NB4 (cell line): ENCODE measurements around the gene ARHGAP4.

Source experiments
- DNase-seq: peaks from one replicate; pipeline ENCODE4 v3.0.0; 2010; ENCODE audit warnings: low read depth
- H3K4me3 ChIP-seq: one replicate; pipeline ENCODE4 v1.5.1; 2011; ENCODE audit warnings: mild to moderate bottlenecking, low read depth, low read length, moderate library complexity
- MYC ChIP-seq: IDR thresholded peaks from 2 replicates; pipeline ENCODE4 v1.6.1; 2011; ENCODE audit warnings: low read depth, low read length
- POLR2A ChIP-seq: IDR thresholded peaks from 2 replicates; pipeline ENCODE4 v1.6.1; 2011; ENCODE audit warnings: mild to moderate bottlenecking; ENCODE audit not compliant: insufficient read length; ENCODE audit errors: extremely low read depth
- TF ChIP-seq, protein P1 (sequence below): IDR thresholded peaks from 2 replicates; pipeline ENCODE4 v1.6.1; 2011; ENCODE audit warnings: low read depth, low read length
- TF ChIP-seq, protein P2 (sequence below): IDR thresholded peaks from one replicate; pipeline ENCODE4 v1.5.1; 2012; ENCODE audit warnings: low read depth, low read length

The ARHGAP4 gene

DNA sequence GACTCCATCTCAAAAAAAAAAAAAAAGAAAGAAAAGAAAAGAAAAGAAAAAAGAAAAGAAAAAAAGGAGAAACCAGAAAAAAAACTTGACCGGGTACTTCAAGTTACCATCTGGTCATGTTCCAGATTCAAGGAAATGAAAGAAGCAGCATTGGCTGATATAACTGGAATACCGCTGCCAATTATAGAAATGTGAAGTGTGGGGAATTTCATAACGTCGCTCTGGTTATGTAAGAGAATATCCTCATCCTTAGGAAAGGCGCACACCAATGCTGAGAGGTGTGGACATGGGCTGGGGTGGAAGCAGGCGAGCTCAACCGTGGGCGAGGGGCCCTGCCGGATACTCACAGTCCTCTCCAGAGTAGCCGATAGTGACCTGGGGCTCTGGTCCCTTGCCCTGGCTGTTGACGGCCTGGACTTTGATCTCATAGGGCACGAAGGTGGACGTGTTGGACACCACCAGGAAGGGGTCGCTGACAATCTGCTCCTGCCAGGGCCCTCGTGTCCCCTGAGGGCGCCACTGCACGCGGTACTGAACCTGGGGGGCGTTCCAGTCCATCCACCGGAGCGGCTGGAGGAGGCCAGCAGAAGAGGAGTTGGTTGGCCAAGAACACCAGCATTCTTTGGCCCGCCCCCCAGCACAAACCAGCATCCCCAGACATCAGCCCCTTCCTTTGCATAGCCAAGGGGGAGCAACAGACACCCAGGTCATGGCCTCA is 59.6 kb downstream of the ARHGAP4 start:
- no peak overlapping the region for H3K4me3 ChIP-seq
- no peak for TF ChIP-seq POLR2A
- no peak for TF ChIP-seq MYC
- TF ChIP-seq, protein P1, sequence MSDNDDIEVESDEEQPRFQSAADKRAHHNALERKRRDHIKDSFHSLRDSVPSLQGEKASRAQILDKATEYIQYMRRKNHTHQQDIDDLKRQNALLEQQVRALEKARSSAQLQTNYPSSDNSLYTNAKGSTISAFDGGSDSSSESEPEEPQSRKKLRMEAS, result no peak
- TF ChIP-seq, protein P2, sequence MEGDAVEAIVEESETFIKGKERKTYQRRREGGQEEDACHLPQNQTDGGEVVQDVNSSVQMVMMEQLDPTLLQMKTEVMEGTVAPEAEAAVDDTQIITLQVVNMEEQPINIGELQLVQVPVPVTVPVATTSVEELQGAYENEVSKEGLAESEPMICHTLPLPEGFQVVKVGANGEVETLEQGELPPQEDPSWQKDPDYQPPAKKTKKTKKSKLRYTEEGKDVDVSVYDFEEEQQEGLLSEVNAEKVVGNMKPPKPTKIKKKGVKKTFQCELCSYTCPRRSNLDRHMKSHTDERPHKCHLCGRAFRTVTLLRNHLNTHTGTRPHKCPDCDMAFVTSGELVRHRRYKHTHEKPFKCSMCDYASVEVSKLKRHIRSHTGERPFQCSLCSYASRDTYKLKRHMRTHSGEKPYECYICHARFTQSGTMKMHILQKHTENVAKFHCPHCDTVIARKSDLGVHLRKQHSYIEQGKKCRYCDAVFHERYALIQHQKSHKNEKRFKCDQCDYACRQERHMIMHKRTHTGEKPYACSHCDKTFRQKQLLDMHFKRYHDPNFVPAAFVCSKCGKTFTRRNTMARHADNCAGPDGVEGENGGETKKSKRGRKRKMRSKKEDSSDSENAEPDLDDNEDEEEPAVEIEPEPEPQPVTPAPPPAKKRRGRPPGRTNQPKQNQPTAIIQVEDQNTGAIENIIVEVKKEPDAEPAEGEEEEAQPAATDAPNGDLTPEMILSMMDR, result no peak
- DNase-seq, result no peak

DNA sequence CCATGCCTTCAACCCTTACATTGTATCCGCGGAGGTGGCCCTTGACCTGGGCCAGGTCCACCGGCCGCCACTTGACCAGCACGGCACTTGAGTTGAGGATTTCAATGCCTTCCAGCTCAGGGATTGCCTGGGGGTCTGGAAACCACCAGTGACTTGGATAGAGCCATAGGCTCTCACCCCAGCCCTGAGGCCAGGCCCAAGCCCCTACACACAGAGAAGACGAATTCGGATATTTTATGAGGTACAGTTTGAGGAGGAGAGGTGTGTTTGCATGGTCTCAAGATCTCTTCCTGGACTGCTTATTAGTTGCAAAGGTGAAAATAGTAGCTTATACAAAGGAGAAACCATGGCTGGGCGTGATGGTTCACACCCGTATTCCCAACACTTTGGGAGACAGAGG is 60.4 kb downstream of the ARHGAP4 start:
- H3K4me3 ChIP-seq, result no peak overlapping the region
- TF ChIP-seq, protein P2, result no peak
- TF ChIP-seq, protein P1, result no peak
- TF ChIP-seq MYC (no peak), POLR2A (no peak)
- no peak for DNase-seq

DNA sequence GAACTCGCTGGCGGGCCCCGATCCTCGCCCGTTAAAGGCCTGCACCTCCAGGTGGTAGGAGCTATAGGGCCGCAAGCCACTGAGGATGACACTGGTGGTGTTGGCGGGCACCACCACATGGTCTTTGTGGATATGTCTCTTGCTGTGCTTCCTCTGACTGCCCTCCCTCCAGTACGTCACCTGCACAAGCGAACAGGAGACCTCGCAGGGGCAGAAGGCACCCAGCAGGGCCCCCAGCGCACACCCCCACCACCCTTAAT is 60.8 kb downstream of the ARHGAP4 start:
- TF ChIP-seq, protein P2, result no peak
- TF ChIP-seq MYC (no peak), POLR2A (no peak)
- TF ChIP-seq, protein P1, result no peak

DNA sequence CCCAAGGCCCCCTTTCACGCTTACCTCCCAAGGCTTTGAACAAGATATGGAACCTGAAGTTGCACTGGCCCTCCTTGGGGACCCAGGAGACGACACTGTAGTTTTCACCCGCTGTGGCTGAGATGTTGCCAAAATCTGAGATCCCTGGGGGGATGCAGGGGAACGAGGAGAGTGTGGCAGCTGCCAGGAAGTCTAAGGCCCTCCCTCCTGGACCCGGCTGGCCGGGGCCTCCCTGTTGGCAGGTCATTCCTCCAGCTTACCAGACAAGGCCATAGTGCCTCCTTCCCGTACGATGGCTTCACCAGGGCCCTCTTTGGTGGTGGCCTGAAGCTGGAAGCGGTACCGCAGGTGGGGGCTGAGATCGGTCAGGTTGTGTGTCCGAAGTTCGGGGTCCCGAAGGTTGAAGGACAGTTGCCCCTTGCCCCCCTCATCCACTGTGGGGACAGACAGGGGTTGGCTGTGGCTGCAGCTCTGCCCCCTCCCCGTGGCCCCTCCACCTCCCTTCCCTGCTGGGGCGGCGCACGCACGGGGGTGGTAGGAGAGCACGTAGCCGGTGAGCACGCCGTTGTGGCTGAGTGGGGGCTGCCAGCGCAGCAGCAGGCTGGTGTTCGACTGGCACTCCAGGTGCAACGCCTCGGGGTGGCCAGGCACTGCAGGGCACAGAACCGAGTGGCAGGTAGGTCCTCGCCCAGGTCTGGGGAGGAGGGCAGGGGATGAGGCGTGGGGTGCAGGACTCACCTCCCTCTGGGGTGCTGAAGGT is 61.3 kb downstream of the ARHGAP4 start:
- no peak overlapping the region for H3K4me3 ChIP-seq
- no peak for DNase-seq
- TF ChIP-seq, protein P1, result no peak
- TF ChIP-seq POLR2A (no peak), MYC (no peak)
- TF ChIP-seq, protein P2, result no peak

More for the DNA sequence above, 60.8 kb downstream of the ARHGAP4 start:
- DNase-seq, result no peak
- H3K4me3 ChIP-seq, result no peak overlapping the region

DNA sequence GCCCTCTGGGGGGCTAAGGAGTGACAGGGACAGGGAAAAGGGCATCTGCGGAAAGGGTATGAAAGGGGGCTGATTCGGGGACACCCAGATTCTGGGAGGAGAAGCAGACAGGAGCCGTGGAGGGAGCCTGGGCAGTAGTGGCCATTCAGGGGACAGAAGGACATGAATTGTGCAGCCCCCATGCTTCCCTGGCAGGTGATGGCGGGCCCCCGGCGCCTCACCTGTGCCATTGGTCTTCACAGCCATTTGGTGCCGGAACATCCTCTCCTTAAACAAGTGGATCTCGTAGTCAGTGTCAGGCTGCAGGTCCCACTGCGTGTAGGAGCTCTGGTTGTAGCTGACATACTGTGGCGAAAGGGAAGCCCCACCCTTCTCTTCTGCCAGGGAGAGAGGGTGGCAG is 62.0 kb downstream of the ARHGAP4 start:
- no peak for DNase-seq
- H3K4me3 ChIP-seq, result no peak overlapping the region
- TF ChIP-seq, protein P2, result no peak
- TF ChIP-seq MYC, result no peak
- no peak for TF ChIP-seq POLR2A
- TF ChIP-seq, protein P1, result no peak
